RWPE1 (cell line): ENCODE measurements around the gene ACP1.

ENCODE experiments used
- CTCF ChIA-PET: fragments of 350-600 bp; sonication (Branson Sonifier 250); formaldehyde crosslinking; extraction: SDS; loops from one replicate; lab custom pipeline; 2021; lab: Yijun Ruan, JAX
- POLR2A ChIA-PET: fragments of 400-600 bp; formaldehyde crosslinking; extraction: SDS; loops from one replicate; lab custom pipeline; 2020; ENCODE audit warnings: antibody characterized with exemption; ENCODE audit not compliant: low non-redundant PET; lab: Yijun Ruan, JAX
- DNase-seq: peaks from one replicate; pipeline ENCODE4 v3.0.0; 2012; ENCODE audit warnings: low spot score
- H3K27ac ChIP-seq: fragments of 450-650 bp; 2 replicates; pipeline ENCODE4 v1.5.1; 2017
- CTCF ChIP-seq: fragments of 450-650 bp; conservative IDR thresholded peaks from 2 replicates; pipeline ENCODE4 v1.5.1; 2017; ENCODE audit warnings: low read depth, mild to moderate bottlenecking

The ACP1 gene

DNA sequence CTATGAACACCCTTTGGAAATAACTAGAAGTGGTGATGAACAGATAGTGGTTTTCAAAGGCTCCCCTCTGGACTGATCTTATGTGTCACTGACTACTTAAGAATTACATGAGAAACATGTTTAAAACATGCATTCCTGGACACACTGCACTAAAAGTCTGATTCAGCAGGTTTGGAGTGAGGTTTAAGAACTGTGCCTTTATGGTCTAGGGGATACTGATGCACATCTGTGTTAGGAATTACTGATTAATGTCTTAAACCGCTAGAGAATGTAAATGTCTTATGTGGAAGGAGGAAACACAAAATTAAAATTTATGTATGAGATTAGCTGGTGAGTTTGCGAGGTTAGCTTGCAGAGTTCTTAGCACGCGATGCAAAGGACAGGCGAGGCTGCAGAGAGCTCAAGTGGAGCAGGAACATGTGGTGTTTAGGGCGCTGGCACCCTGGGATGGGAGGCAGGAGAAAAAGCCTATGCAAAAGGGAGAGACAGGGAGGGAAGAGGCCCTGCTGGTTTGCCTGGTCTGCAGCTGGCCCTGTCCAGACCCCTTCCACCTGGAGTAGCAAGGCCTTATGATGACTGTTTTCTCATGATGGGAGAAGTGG lies 12.6 kb upstream of the ACP1 start:
- ChIA-PET POLR2A (no interaction called here), CTCF (interaction anchor here (0.9 kb wide), 1 partner anchor 249 kb away, joined by 3 read pairs; no protein-coding TSS in a partner anchor)
- H3K27ac ChIP-seq = no peak overlapping the region
- no peak for DNase-seq
- TF ChIP-seq CTCF = no peak

DNA sequence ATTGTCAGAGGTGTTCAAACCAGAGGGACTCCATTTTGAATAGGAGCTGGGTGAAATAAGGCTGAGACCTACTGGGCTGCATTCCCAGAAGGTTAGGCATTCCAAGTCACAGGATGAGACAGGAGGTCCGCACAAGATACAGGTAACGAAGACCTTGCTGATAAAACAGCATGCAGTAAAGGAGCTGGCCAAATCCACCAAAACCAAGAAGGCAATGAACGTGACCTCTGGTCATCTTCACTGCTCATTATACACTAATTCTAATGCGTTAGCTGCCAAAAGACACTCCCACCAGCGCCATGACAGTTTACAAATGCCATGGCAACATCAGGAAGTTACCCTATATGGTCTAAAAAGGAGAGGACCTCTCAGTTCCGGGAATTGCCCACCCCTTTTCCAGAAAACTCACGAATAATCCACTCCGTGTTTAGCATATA lies 11.5 kb upstream of the ACP1 start:
- no peak overlapping the region for H3K27ac ChIP-seq
- no peak for TF ChIP-seq CTCF
- CTCF ChIA-PET = no interaction called here
- DNase-seq = no peak
- POLR2A ChIA-PET = no interaction called here

DNA sequence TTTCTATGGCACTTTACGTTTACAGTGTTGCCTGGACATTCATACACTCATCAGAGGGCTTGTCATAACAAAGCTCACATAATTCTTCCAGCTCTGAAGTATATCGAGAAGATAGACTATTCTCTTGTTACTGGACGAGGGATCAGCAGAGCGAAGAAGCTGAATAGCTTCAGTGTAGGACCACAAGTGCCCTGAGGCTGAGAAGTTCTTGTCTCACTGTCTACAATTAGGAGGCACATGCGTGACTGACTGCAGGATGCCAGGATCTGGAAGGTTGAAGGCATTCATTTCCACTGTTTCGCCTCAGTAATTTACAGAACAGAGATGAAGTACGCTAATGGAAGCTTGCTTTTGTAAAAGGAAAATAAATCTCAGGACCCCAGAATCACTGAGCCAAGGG lies 10.5 kb upstream of the ACP1 start:
- CTCF ChIA-PET = interaction anchor here (0.7 kb wide), 1 partner anchor 39 kb away, joined by 3 read pairs; no protein-coding TSS in a partner anchor
- no peak for DNase-seq
- POLR2A ChIA-PET = no interaction called here
- no peak overlapping the region for H3K27ac ChIP-seq
- TF ChIP-seq CTCF = no peak

GRCh38 chr2:255195-255594 lies 9.6 kb upstream of the ACP1 start:
- no peak for TF ChIP-seq CTCF
- CTCF ChIA-PET = no interaction called here
- DNase-seq = no peak
- POLR2A ChIA-PET = no interaction called here
- H3K27ac ChIP-seq = no peak overlapping the region

DNA sequence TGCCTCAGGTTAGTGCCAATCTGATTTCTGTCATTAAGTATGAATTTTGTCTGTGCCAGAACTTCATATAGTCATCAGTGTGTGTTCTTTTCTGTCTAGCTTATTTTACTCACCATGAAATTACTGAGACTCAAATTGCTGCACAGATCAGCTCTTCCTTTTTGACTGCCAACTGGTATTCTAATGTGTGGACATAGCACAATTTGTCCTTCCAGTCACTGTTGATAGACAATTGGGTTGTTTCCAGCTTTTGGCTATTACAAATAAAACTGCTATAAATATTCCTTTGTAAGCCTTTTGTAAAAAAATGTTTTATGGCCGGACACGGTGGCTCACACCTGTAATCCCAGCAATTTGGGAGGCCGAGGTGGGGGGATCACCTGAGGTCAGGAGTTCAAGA lies 8.7 kb upstream of the ACP1 start:
- POLR2A ChIA-PET = no interaction called here
- DNase-seq = no peak
- H3K27ac ChIP-seq = no peak overlapping the region
- TF ChIP-seq CTCF = no peak
- CTCF ChIA-PET = no interaction called here

- no peak for TF ChIP-seq CTCF
- DNase-seq = no peak
- POLR2A ChIA-PET = no interaction called here
- H3K27ac ChIP-seq = no peak overlapping the region
- CTCF ChIA-PET = interaction anchor here (0.6 to 1.5 kb wide), 2 partner anchors 11 to 89 kb away, joined by 5 read pairs; no protein-coding TSS in a partner anchor
Measured at GRCh38 chr2:257429-257828, 7.3 kb upstream of the ACP1 start.
